Heart right ventricle (tissue), 16 donors: ENCODE measurements around the gene NEDD4L. TPM values are rescaled to one million over a fixed set of nuclear protein-coding genes. Genes with fewer than 3 reads are reported as not detected.

Experiments used
- ATAC-seq, 8 donors: fragments of 200-7000 bp; cut with Tn5 transposase; one replicate each; pipeline ENCODE4 v1.9.1; 2020; ENCODE audit warnings: mild to moderate bottlenecking in 8 of 8, moderate library complexity in 8 of 8, moderate number of reproducible peaks in 1 of 8
- DNase-seq, 2 donors: peaks; one replicate each; pipeline ENCODE4 v3.0.0-alpha.2; 2020
- H3K27ac ChIP-seq, 10 donors: fragments of 200-600 bp; sonication (generic) in 2 of 10; one replicate each; pipeline versions ENCODE4 v1.5.0 to v1.8.0; 2020 to 2022; ENCODE audit warnings: mild to moderate bottlenecking in 3 of 10
- H3K27me3 ChIP-seq, 7 donors: fragments of 200-600 bp; one replicate each; pipeline ENCODE4 v1.8.0; 2021 to 2022; ENCODE audit warnings: mild to moderate bottlenecking in 2 of 7
- H3K36me3 ChIP-seq, 9 donors: fragments of 200-600 bp; sonication (generic) in 1 of 9; one replicate each; pipeline versions ENCODE4 v1.5.0 to v1.8.0; 2020 to 2022; ENCODE audit warnings: mild to moderate bottlenecking in 2 of 9
- H3K4me1 ChIP-seq, 9 donors: fragments of 200-600 bp; sonication (generic) in 1 of 9; one replicate each; pipeline versions ENCODE4 v1.5.0 to v1.8.0; 2020 to 2022; ENCODE audit warnings: mild to moderate bottlenecking in 4 of 9
- H3K4me3 ChIP-seq, 10 donors: fragments of 200-600 bp; sonication (generic) in 2 of 10; one replicate each; pipeline versions ENCODE4 v1.5.0 to v1.8.0; 2020 to 2022; ENCODE audit warnings: mild to moderate bottlenecking in 7 of 10, moderate library complexity in 2 of 10
- H3K9me3 ChIP-seq, 11 donors: fragments of 200-600 bp in 10 of 11; sonication (generic) in 2 of 11; one replicate each; pipeline versions ENCODE4 v1.5.0 to v1.8.0; 2013 to 2022; ENCODE audit warnings: mild to moderate bottlenecking in 2 of 11, control low read depth in 1 of 11, moderate library complexity in 1 of 11
- CTCF ChIP-seq, 9 donors: fragments of 200-600 bp; sonication (generic) in 2 of 9; IDR thresholded peaks; one replicate each; pipeline versions ENCODE4 v1.5.0 to v1.8.0; 2021 to 2022; ENCODE audit warnings: antibody characterized with exemption in 9 of 9, mild to moderate bottlenecking in 5 of 9, moderate library complexity in 1 of 9
- WGBS, 2 donors: extraction: QIAGEN DNeasy Blood & Tissue Kit; methylation state at CpG; one replicate each; pipeline ENCODE4 v1.1.7; 2013; ENCODE audit warnings: inconsistent platforms in 1 of 2; 5-methylcytosine and 5-hydroxymethylcytosine counted together
- intact Hi-C, 10 donors: fragments of 100-400 bp; cut with DNase I; formaldehyde crosslinking; loops; one replicate each; pipeline versions ENCODE4 v1.11.1 to v1.14.2; 2022
- polyA plus RNA-seq, 2 donors: library from polyadenylated mRNA; stranded (reverse); fragments of 200-250 nt; gene quantifications; one replicate each; pipeline ENCODE4 v1.2.3, GENCODE V29; 2013
- total RNA-seq, 10 donors: library from RNA; stranded (reverse); fragmentation: NEBNext Ultra II Directional in 3 of 10; extraction: Animal tissue kit (Norgen Biotek cat#: 25700) in 3 of 10; gene quantifications; one replicate each; pipeline versions ENCODE4 v1.2.1 to v1.2.4, GENCODE V29; 2021 to 2023
- donor health status: Arrhythmogenic right ventricular cardiomyopathy.
- donor health status: ischemic (EF 13 %, LVEDD 7.1; RV severe dilation, severe dysfunction).
- donor health status: healthy with polysubstance abuse.
- donor health status: DM: no; HTN: yes; CAD: no.
- donor health status: DM: no; HTN: no; CAD: no.
- donor health status: ischemic (EF 25% LVEDD 6.9; RV normal size, moderate dysfunction).
- donor health status: ischemic (EF 25% LVEDD 5.7; RV mildly dilated, moderate dysfunction).
- donor health status: healthy.
- donor health status: DM: yes; HTN: yes; CAD: no.
- donor health status: Ischemic cardiomyopathy.
- donor health status: ischemic (EF 35%, LVEDD 5.7; RV mildly dilated, moderate dysfunction).
- donor health status: nonischemic (EF 11% LVEDD 7.7; RV severe dilation, severe dysfunction).
- donor health status: DM: yes; HTN: yes; CAD: no.
- donor health status: PGD.
- donor health status: ischemic (EF 29% LVEDD 5.4; RV normal size, mild dysfunction).
- donor health status: nonischemic (EF 23%, LVEDD 6.1; RV moderate dilation, normal function).

Gene NEDD4L
- total and polyA plus RNA-seq, 12 donors: 9.6 to 67.1 (median 49.4) TPM

GRCh38 chr18:58394046-58394445, 350.0 kb downstream of the NEDD4L start:
- WGBS, 2 donors: 87 to 90% methylated on average over 7 of the region's 7 CpGs
- no peak for DNase-seq
- Histone ChIP-seq H3K4me1 (peaks cover 0 to 31% (median 4%) of the 10 kb centered on the region in 9 donors), H3K36me3 (peaks cover 0 to 74% (median 5%) of the 10 kb centered on the region in 9 donors), H3K27me3 (no peaks in the 10 kb centered on the region), H3K4me3 (no peak overlapping the region), H3K9me3 (no peaks in the 10 kb centered on the region), H3K27ac (no peak overlapping the region)
- intact Hi-C loops: loop anchor here in 2 of 10 donors (10.0 kb wide), 1 partner anchor 101 kb away; no protein-coding TSS in a partner anchor
- ATAC-seq: peak in 1 of 8 donors; percentile 13
- TF ChIP-seq CTCF (IDR thresholded peaks at IDR 0.05): no peak

- no peak for DNase-seq
- TF ChIP-seq CTCF (IDR thresholded peaks at IDR 0.05): no peak
- Histone ChIP-seq H3K27me3 (no peaks in the 10 kb centered on the region), H3K36me3 (peaks cover 0 to 66% (median 5%) of the 10 kb centered on the region in 9 donors), H3K4me3 (no peak overlapping the region), H3K4me1 (peaks cover 0 to 31% (median 4%) of the 10 kb centered on the region in 9 donors), H3K9me3 (no peaks in the 10 kb centered on the region), H3K27ac (no peak overlapping the region)
- WGBS, 2 donors: 95% methylated on average over 12 of the region's 12 CpGs
- intact Hi-C loops: loop anchor here in 2 of 10 donors (10.0 kb wide), 1 partner anchor 100 kb away; no protein-coding TSS in a partner anchor
- ATAC-seq: no peak
Measured at GRCh38 chr18:58394602-58395425, 350.8 kb downstream of the NEDD4L start.

GRCh38 chr18:58396144-58396543, 352.1 kb downstream of the NEDD4L start:
- WGBS, 2 donors: 90 to 91% methylated on average over 10 of the region's 10 CpGs
- peaks cover 0 to 53% (median 0%) of the 10 kb centered on the region in 9 donors for H3K36me3 ChIP-seq
- H3K4me3 ChIP-seq: no peak overlapping the region
- intact Hi-C loops: loop anchor here in 2 of 10 donors (10.0 kb wide), 1 partner anchor 99 kb away; no protein-coding TSS in a partner anchor
- ATAC-seq (no peak), DNase-seq (no peak)
- H3K27ac ChIP-seq: no peak overlapping the region
- H3K9me3 ChIP-seq: no peaks in the 10 kb centered on the region
- TF ChIP-seq CTCF (IDR thresholded peaks at IDR 0.05): no peak
- peaks cover 0 to 31% (median 4%) of the 10 kb centered on the region in 9 donors for H3K4me1 ChIP-seq
- H3K27me3 ChIP-seq: no peaks in the 10 kb centered on the region

GRCh38 chr18:58396966-58397365, 352.9 kb downstream of the NEDD4L start:
- intact Hi-C loops: loop anchor here in 2 of 10 donors (10.0 kb wide), 1 partner anchor 98 kb away; no protein-coding TSS in a partner anchor
- peaks cover 0 to 25% (median 4%) of the 10 kb centered on the region in 9 donors for H3K4me1 ChIP-seq
- no peak overlapping the region for H3K27ac ChIP-seq
- no peak overlapping the region for H3K4me3 ChIP-seq
- WGBS, 2 donors: 87 to 90% methylated on average over 3 of the region's 3 CpGs
- ATAC-seq (no peak), DNase-seq (no peak)
- H3K36me3 ChIP-seq: peaks cover 0 to 46% (median 0%) of the 10 kb centered on the region in 9 donors
- no peak for TF ChIP-seq CTCF (IDR thresholded peaks at IDR 0.05)
- no peaks in the 10 kb centered on the region for H3K9me3 ChIP-seq
- no peaks in the 10 kb centered on the region for H3K27me3 ChIP-seq
